GM21528 (cell line): Measurements from ENCODE around the gene GSE1.

Source experiments
- ATAC-seq: cut with Tn5 transposase; IDR thresholded peaks from one replicate; pipeline ENCODE4 v1.9.1; 2021; ENCODE audit warnings: mild to moderate bottlenecking, moderate library complexity; ENCODE audit not compliant: unreplicated experiment, low FRiP score

The GSE1 gene

GRCh38 chr16:85644093-85644712, 31.1 kb downstream of the GSE1 start:
- ATAC-seq, result no peak

GRCh38 chr16:85645021-85645589, 32.0 kb downstream of the GSE1 start:
- no peak for ATAC-seq

DNA sequence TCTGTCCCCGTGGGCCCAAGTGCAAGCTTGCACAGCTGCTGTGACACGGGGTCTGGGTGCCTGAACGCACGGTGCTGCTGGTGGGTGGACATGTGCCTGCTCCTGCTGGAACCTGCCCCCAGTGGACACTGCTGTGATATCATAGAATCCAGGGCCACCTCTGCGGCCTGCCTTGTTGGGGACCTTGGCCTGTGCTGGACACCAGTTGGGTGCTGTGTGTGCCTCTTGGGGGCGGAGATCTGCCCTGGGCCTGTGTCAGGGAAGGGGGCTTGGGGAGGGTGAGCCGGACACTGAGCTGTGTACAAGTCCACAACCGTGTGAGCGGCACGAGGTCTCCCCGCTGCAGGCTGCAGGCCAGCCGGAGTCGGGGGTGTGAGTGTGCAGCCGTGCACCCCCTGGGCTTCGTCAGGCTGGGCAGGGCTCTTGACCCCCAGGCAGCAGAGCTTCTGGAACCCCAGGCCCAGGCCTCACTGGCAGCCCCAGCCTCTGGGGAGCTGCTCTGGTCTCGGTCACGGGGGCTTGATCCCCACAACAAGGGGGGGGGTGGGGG, 33.3 kb downstream of the GSE1 start:
- ATAC-seq, result no peak

GRCh38 chr16:85646976-85647375, 33.9 kb downstream of the GSE1 start:
- no peak for ATAC-seq

- ATAC-seq, result no peak
Measured at GRCh38 chr16:85648070-85648714, 35.1 kb downstream of the GSE1 start.

GRCh38 chr16:85648805-85649204, 35.7 kb downstream of the GSE1 start:
- ATAC-seq, result no peak

DNA sequence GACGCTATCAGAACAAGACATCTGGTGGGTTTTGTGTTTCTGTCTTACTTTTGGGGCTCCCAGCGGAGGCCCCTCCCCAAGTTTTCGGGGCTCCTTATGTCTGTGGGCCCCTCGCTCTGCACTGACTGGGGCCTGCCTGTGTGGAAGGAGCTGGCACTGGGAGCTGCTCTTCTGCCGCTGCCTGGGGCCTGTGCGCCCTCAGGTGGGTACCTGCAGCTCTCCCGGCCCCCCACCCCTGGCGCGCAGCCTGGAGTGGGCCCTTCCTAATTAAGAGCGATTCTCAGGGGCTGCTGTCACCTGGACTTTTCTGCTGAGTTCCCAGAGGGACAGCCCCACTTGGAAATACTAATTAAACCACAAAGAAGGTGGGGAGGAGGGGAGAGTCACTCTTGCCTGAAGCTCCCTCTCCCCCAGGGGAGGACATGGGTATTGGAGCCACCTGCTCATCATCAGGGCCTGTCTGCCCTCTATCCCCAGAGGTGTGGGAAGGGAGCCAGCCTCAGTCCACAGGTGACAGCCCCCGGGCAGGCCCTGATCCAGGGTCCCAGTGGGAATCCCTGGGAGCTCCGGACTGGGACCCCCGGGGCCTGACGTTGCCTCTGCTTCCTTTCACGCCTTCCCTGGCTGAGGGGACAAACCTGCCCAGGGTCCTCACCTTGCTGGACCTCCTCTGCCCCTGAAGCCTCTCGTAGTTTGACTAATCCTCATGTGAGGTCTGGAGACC, 36.5 kb downstream of the GSE1 start:
- no peak for ATAC-seq

- no peak for ATAC-seq
Measured at GRCh38 chr16:85650135-85650843, 37.2 kb downstream of the GSE1 start.

DNA sequence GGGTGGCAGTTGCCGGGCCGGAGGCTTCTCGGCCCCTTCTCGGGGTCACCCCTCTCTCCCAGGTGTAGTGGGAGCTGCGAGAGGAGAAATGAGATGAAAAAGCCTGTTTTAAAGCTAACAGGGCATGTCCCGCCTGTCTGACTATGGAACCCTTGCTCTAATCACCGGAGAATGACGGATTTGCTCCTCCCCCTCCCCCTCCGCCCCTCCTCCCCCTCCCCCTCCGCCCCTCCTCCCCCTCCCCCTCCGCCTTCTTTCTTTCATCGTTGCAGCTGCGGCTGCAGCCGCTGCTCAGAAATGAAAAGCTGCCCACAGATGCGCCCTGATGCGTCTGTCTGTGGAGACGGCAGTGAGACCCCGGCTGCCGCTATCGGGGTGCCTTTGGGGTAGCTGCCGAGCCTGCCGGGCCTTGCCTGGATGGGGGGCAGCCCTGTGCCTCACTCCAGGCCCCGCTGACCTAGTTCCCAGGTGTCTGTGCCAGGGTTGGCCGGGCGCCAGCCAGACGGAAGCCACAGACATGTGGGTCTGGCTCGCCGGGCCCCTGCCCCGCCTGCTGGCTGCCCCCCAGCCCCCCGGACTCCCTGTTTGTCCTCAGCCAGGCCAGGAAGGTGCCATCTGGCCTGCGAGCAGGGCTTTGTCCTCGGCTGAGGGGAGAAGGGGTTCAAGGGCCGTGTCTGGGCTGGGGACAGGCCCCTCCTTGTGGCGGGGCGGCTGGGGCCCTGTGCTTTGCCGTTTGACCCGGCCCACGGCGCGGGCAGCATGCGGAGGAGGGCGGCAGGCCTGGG, 37.9 kb downstream of the GSE1 start:
- no peak for ATAC-seq

DNA sequence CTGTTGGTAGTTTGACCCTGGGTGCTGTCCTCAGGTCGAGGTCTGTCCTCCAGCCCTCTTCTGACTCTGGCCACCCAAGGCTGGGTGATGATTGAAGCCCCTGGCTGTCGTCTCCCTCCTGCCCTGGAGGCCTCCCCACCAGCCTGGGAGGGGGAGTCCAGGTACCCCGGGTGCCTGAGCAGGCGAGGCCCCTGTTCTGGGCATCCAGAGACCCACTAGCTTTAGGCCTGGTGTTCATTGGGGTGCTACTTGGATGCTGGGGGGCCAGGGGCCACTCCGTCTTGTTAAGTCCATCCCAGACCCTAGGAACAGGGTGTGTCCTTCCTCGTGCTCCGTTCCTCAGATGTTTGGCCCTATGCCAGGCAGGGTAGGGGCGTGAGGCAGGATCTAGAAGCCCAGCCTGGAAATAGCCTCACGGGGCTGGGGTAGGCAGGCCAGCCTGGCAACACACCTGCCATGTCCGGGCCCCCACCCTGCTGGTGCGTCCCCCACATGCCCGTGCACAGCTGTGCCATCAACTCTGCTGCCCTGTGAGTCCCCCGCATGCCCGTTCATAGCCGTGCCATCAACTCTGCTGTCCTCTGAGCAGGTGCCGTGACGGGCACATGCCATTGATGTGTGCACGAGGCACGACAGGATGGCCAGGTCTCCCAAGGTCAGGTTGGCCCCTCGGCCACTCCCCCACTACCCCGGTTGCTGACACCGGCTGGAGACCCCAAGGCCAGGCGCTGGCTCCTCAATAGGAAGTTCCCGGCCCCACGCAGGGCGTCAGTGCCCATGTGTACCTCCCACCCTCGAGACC, 38.7 kb downstream of the GSE1 start:
- no peak for ATAC-seq

GRCh38 chr16:85652431-85653221, 39.5 kb downstream of the GSE1 start:
- ATAC-seq, result no peak

GRCh38 chr16:85653290-85653891, 40.3 kb downstream of the GSE1 start:
- ATAC-seq, result no peak

- ATAC-seq, result no peak
Measured at GRCh38 chr16:85654251-85655095, 41.4 kb downstream of the GSE1 start.

- no peak for ATAC-seq
Measured at GRCh38 chr16:85655216-85656129, 42.4 kb downstream of the GSE1 start.

- no peak for ATAC-seq
Measured at GRCh38 chr16:85656351-85657266, 43.5 kb downstream of the GSE1 start.
